WTC11 (cell line): ENCODE measurements around the gene ZCCHC7. TPM values are rescaled to one million over a fixed set of nuclear protein-coding genes. Genes with fewer than 3 reads are reported as not detected.

ENCODE experiments used
- ATAC-seq: fragments of 200-7000 bp; cut with Tn5 transposase; 2 replicates; pipeline ENCODE4 v1.10.0; 2021; ENCODE audit warnings: mild to moderate bottlenecking, moderate library complexity
- CTCF ChIA-PET: fragments of 300-600 bp; sonication (Branson Sonifier 250); formaldehyde crosslinking; loops from one replicate; lab custom pipeline; 2021; ENCODE audit warnings: antibody characterized with exemption; lab: Charles Lee
- POLR2A ChIA-PET: fragments of 350-600 bp; sonication (Branson Sonifier 250); formaldehyde crosslinking; loops from one replicate; lab custom pipeline; 2021; ENCODE audit warnings: antibody characterized with exemption; lab: Charles Lee
- DNase-seq: peaks from one replicate; pipeline ENCODE4 v3.0.0; 2021; ENCODE audit warnings: low spot score
- H3K27ac Mint-ChIP-seq: 2 replicates; pipeline ENCODE4 v1.8.0; 2021; ENCODE audit warnings: mixed read lengths
- H3K27me3 Mint-ChIP-seq: 2 replicates; pipeline ENCODE4 v1.8.0; 2021; ENCODE audit warnings: low read depth, mild to moderate bottlenecking, moderate library complexity, mixed read lengths
- H3K36me3 Mint-ChIP-seq: 2 replicates; pipeline ENCODE4 v1.8.0; 2021; ENCODE audit warnings: mixed read lengths
- H3K4me1 Mint-ChIP-seq: 2 replicates; pipeline ENCODE4 v1.8.0; 2022; ENCODE audit warnings: mixed read lengths
- H3K4me3 Mint-ChIP-seq: 2 replicates; pipeline ENCODE4 v1.8.0; 2021; ENCODE audit warnings: mild to moderate bottlenecking, moderate library complexity, mixed read lengths
- H3K9me3 Mint-ChIP-seq: 2 replicates; pipeline ENCODE4 v1.8.0; 2021; ENCODE audit warnings: mixed read lengths
- CREB1 ChIP-seq: sonication (generic); formaldehyde crosslinking; IDR thresholded peaks from 2 replicates; pipeline ENCODE4 v1.8.0; 2023; ENCODE audit warnings: mild to moderate bottlenecking, missing genetic modification reagents
- CREM ChIP-seq: sonication (generic); formaldehyde crosslinking; IDR thresholded peaks from 2 replicates; pipeline ENCODE4 v1.8.1; 2022; ENCODE audit warnings: mild to moderate bottlenecking, missing genetic modification reagents, moderate library complexity
- E2F5 ChIP-seq: sonication (generic); formaldehyde crosslinking; IDR thresholded peaks from 2 replicates; pipeline ENCODE4 v1.8.1; 2022; ENCODE audit warnings: mild to moderate bottlenecking, moderate library complexity, missing genetic modification reagents
- ETV6 ChIP-seq: sonication (generic); formaldehyde crosslinking; IDR thresholded peaks from 2 replicates; pipeline ENCODE4 v1.8.1; 2022; ENCODE audit warnings: mild to moderate bottlenecking, missing genetic modification reagents
- FOXJ3 ChIP-seq: sonication (generic); formaldehyde crosslinking; IDR thresholded peaks from 2 replicates; pipeline ENCODE4 v1.9.0; 2021; ENCODE audit warnings: missing genetic modification reagents, mild to moderate bottlenecking, borderline replicate concordance
- HMGA2 ChIP-seq: fragments of 250-450 bp; sonication (Bioruptor Pico); IDR thresholded peaks from 2 replicates; pipeline ENCODE4 v1.4.0; 2021; ENCODE audit warnings: mild to moderate bottlenecking, moderate library complexity
- IRF2 ChIP-seq: sonication (generic); formaldehyde crosslinking; IDR thresholded peaks from 2 replicates; pipeline ENCODE4 v1.8.0; 2022; ENCODE audit warnings: low read depth, missing genetic modification reagents, borderline replicate concordance
- JUN ChIP-seq: sonication (generic); formaldehyde crosslinking; IDR thresholded peaks from 2 replicates; pipeline ENCODE4 v1.8.0; 2023; ENCODE audit warnings: mild to moderate bottlenecking, missing genetic modification reagents
- KAT7 ChIP-seq: sonication (generic); formaldehyde crosslinking; IDR thresholded peaks from 2 replicates; pipeline ENCODE4 v1.8.1; 2023; ENCODE audit warnings: missing genetic modification reagents, mild to moderate bottlenecking, borderline replicate concordance
- RORB ChIP-seq: fragments of 250-450 bp; sonication (Bioruptor Pico); IDR thresholded peaks from 2 replicates; pipeline ENCODE4 v1.9.0; 2021; ENCODE audit warnings: mild to moderate bottlenecking
- SMAD4 ChIP-seq: sonication (generic); formaldehyde crosslinking; IDR thresholded peaks from 2 replicates; pipeline ENCODE4 v1.8.0; 2022; ENCODE audit warnings: mild to moderate bottlenecking, missing genetic modification reagents
- SOX15 ChIP-seq: fragments of 250-450 bp; sonication (Bioruptor Pico); IDR thresholded peaks from 2 replicates; pipeline ENCODE4 v1.9.0; 2021; ENCODE audit warnings: mild to moderate bottlenecking
- TCF7 ChIP-seq: sonication (generic); formaldehyde crosslinking; IDR thresholded peaks from 2 replicates; pipeline ENCODE4 v1.8.0; 2022; ENCODE audit warnings: mild to moderate bottlenecking, low read depth, missing genetic modification reagents, moderate library complexity
- USF1 ChIP-seq: sonication (generic); formaldehyde crosslinking; IDR thresholded peaks from 2 replicates; pipeline ENCODE4 v1.8.0; 2022; ENCODE audit warnings: mild to moderate bottlenecking, missing genetic modification reagents
- ZBTB43 ChIP-seq: sonication (generic); formaldehyde crosslinking; IDR thresholded peaks from 2 replicates; pipeline ENCODE4 v1.8.1; 2023; ENCODE audit warnings: mild to moderate bottlenecking, missing genetic modification reagents
- ZNF138 ChIP-seq: sonication (generic); formaldehyde crosslinking; conservative IDR thresholded peaks from 2 replicates; pipeline ENCODE4 v1.8.1; 2022; ENCODE audit warnings: mild to moderate bottlenecking, moderate library complexity, missing genetic modification reagents
- ZNF219 ChIP-seq: sonication (generic); formaldehyde crosslinking; IDR thresholded peaks from 2 replicates; pipeline ENCODE4 v1.8.0; 2023; ENCODE audit warnings: missing genetic modification reagents, mild to moderate bottlenecking, borderline replicate concordance
- ZNF671 ChIP-seq: fragments of 250-450 bp; sonication (Bioruptor Pico); IDR thresholded peaks from 2 replicates; pipeline ENCODE4 v1.8.0; 2021; ENCODE audit warnings: mild to moderate bottlenecking
- total RNA-seq: library from RNA; stranded (reverse); gene quantifications from 3 replicates; pipeline ENCODE4 v1.2.3, GENCODE V29; 2021
- TF ChIP-seq, protein P1 (sequence below): fragments of 250-450 bp; sonication (Bioruptor Pico); IDR thresholded peaks from 2 replicates; pipeline ENCODE4 v1.9.0; 2021; ENCODE audit warnings: mild to moderate bottlenecking, borderline replicate concordance

The ZCCHC7 gene
- total RNA-seq, 1 experiment from 2014 or later = 30.1 TPM

DNA sequence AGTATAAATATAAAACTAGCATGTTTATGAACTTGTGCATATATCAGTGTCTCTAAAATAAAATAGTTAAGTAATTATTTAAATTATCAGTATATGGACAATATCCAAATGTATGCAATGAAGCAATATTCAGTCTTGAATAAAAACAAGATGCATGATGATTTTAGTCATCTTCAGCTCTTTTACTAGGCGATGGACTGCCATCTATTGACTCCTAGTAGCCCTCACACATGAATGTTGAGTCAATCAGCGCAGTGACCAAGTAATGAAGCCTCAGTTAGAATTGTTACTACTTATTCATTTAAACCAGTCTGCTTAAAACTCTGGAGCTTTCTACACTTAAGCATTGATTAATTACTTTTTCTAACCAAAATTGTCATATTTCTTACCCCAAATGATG is 209.2 kb downstream of the ZCCHC7 start:
- TF ChIP-seq KAT7 (CRISPR knock-in tag) = no peak
- no peak for TF ChIP-seq ZNF671 (CRISPR knock-in tag)
- no peak for TF ChIP-seq JUN (CRISPR knock-in tag)
- no peak for TF ChIP-seq HMGA2
- no peak for TF ChIP-seq SOX15
- TF ChIP-seq IRF2 (CRISPR knock-in tag) = no peak
- TF ChIP-seq ETV6 = no peak
- TF ChIP-seq ZNF219 (CRISPR knock-in tag) = no peak
- Mint-ChIP-seq H3K4me1 (peaks cover 2% of the 10 kb centered on the region), H3K27ac (no peak overlapping the region), H3K36me3 (no peaks in the 10 kb centered on the region), H3K27me3 (no peaks in the 10 kb centered on the region), H3K4me3 (no peak overlapping the region), H3K9me3 (no peaks in the 10 kb centered on the region)
- no peak for DNase-seq
- ChIA-PET POLR2A (no interaction called here), CTCF (interaction anchor here (0.7 to 3.2 kb wide), 8 partner anchors 30 to 456 kb away, joined by 3 to 26 read pairs (median 4); partner anchors contain the start of gene TOMM5)
- no peak for ATAC-seq

DNA sequence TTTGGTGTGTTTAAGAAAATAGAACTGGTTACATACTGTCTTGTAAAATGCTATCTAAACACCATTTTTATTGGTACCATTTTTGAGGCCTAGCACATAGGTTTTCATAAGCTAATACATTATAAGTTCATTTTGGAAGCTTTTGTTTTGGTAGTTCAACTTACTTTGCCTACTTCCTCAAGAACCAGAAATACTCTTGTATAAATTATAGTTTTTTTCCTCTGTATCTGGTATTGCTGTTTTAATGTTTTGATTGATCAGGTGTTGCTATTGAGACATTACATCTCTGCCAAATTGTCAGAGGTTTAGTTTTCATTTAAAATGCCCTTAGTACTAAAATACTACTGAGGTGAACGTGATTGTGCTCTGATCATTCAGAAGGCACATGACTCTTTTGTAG is 211.5 kb downstream of the ZCCHC7 start:
- ChIA-PET CTCF (interaction anchor here (0.6 kb wide), 1 partner anchor 28 kb away, joined by 3 read pairs; no protein-coding TSS in a partner anchor), POLR2A (no interaction called here)
- Mint-ChIP-seq H3K9me3 (no peaks in the 10 kb centered on the region), H3K4me1 (peaks cover 8% of the 10 kb centered on the region), H3K36me3 (no peaks in the 10 kb centered on the region), H3K27me3 (no peaks in the 10 kb centered on the region), H3K4me3 (no peak overlapping the region), H3K27ac (no peak overlapping the region)
- DNase-seq (no peak), ATAC-seq (no peak)
- no peak for TF ChIP-seq ZNF219 (CRISPR knock-in tag)
- TF ChIP-seq USF1 (CRISPR knock-in tag) = no peak
- no peak for TF ChIP-seq TCF7 (CRISPR knock-in tag)
- TF ChIP-seq CREB1 (CRISPR knock-in tag) = no peak
- no peak for TF ChIP-seq ZBTB43 (CRISPR knock-in tag)
- TF ChIP-seq E2F5 = no peak
- TF ChIP-seq ZNF138 (CRISPR knock-in tag) = no peak
- TF ChIP-seq SMAD4 (CRISPR knock-in tag) = no peak
- no peak for TF ChIP-seq CREM (CRISPR knock-in tag)

DNA sequence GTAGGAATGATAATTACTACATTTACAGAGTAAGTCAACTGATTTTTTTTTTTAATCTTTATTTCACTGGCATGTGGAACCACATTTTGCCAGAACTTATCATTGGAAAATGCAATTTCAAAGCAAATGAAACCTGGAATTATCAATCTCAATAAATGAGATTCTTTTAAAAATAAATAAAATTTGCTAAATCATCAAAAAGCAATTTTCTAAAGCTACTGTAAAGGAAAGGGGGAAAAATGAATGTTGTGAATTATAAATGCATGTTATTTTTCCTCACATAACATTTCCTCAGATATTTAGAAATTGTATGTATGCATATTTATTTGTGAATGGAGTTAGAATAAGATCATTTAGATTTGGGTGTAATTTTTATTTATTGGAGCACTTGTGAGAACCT is 212.2 kb downstream of the ZCCHC7 start:
- H3K27me3 Mint-ChIP-seq = no peaks in the 10 kb centered on the region
- no peak for TF ChIP-seq RORB (CRISPR knock-in tag)
- no peak for TF ChIP-seq FOXJ3 (CRISPR knock-in tag)
- TF ChIP-seq, protein P1, sequence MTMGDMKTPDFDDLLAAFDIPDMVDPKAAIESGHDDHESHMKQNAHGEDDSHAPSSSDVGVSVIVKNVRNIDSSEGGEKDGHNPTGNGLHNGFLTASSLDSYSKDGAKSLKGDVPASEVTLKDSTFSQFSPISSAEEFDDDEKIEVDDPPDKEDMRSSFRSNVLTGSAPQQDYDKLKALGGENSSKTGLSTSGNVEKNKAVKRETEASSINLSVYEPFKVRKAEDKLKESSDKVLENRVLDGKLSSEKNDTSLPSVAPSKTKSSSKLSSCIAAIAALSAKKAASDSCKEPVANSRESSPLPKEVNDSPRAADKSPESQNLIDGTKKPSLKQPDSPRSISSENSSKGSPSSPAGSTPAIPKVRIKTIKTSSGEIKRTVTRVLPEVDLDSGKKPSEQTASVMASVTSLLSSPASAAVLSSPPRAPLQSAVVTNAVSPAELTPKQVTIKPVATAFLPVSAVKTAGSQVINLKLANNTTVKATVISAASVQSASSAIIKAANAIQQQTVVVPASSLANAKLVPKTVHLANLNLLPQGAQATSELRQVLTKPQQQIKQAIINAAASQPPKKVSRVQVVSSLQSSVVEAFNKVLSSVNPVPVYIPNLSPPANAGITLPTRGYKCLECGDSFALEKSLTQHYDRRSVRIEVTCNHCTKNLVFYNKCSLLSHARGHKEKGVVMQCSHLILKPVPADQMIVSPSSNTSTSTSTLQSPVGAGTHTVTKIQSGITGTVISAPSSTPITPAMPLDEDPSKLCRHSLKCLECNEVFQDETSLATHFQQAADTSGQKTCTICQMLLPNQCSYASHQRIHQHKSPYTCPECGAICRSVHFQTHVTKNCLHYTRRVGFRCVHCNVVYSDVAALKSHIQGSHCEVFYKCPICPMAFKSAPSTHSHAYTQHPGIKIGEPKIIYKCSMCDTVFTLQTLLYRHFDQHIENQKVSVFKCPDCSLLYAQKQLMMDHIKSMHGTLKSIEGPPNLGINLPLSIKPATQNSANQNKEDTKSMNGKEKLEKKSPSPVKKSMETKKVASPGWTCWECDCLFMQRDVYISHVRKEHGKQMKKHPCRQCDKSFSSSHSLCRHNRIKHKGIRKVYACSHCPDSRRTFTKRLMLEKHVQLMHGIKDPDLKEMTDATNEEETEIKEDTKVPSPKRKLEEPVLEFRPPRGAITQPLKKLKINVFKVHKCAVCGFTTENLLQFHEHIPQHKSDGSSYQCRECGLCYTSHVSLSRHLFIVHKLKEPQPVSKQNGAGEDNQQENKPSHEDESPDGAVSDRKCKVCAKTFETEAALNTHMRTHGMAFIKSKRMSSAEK (CRISPR knock-in tag) = no peak
- POLR2A ChIA-PET = no interaction called here
- ATAC-seq = no peak
- CTCF ChIA-PET = no interaction called here
- H3K4me1 Mint-ChIP-seq = peaks cover 14% of the 10 kb centered on the region
- no peaks in the 10 kb centered on the region for H3K9me3 Mint-ChIP-seq
- H3K4me3 Mint-ChIP-seq = no peak overlapping the region
- no peaks in the 10 kb centered on the region for H3K36me3 Mint-ChIP-seq
- no peak for DNase-seq
- H3K27ac Mint-ChIP-seq = no peak overlapping the region
